ENCODE measurements around the gene NHLRC4. TPM values are rescaled to one million over a fixed set of nuclear protein-coding genes. Genes with fewer than 3 reads are reported as not detected.
A peak's percentile ranks its signal among the peaks of the same experiment; 100 is the strongest.

Gene NHLRC4
- total and polyA plus RNA-seq, 4 donors = 0.17 to 7.0 (median 0.25) TPM; not detected in 1

GRCh38 chr16:595942-596735, 29.3 kb downstream of the NHLRC4 start:
- Histone ChIP-seq H3K36me3 (ENCODE audit: control insufficient read depth in 4 of 4, insufficient read depth in 3 of 4, low read depth in 1 of 4, low read length in 3 of 4) (peaks cover 0 to 4% (median 2%) of the 10 kb centered on the region in 4 donors), H3K27ac (ENCODE audit: low read depth in 1 of 2, low read length in 2 of 2) (peak overlapping the region; percentile 42 to 92), H3K9me3 (ENCODE audit: control insufficient read depth in 4 of 4, low read length in 3 of 4) (no peaks in the 10 kb centered on the region), H3K4me3 (ENCODE audit: low read depth in 1 of 3, low read length in 3 of 3) (no peak overlapping the region), H3K4me1 (ENCODE audit: control insufficient read depth in 4 of 4, insufficient read depth in 4 of 4, low read length in 3 of 4) (peaks cover 24 to 66% (median 56%) of the 10 kb centered on the region in 4 donors), H3K9ac (ENCODE audit: low read depth in 1 of 2, low read length in 2 of 2) (no peak overlapping the region), H3K27me3 (ENCODE audit: control insufficient read depth in 4 of 4, insufficient read depth in 4 of 4, low read length in 3 of 4) (no peaks in the 10 kb centered on the region)
- DNase-seq (ENCODE audit: low spot score) = no peak
- peak in 1 of 2 donors; percentile 48 for TF ChIP-seq JUND (IDR thresholded peaks at IDR 0.05)
- TF ChIP-seq HNF4A (conservative IDR thresholded peaks at IDR 0.05) = peak in 1 of 2 donors; percentile 81
- peak in 1 of 2 donors; percentile 85 for TF ChIP-seq RXRA (IDR thresholded peaks at IDR 0.05)
- TF ChIP-seq, protein P1, sequence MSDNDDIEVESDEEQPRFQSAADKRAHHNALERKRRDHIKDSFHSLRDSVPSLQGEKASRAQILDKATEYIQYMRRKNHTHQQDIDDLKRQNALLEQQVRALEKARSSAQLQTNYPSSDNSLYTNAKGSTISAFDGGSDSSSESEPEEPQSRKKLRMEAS (IDR thresholded peaks at IDR 0.05) = peak; percentile 55
- TF ChIP-seq, protein P2, sequence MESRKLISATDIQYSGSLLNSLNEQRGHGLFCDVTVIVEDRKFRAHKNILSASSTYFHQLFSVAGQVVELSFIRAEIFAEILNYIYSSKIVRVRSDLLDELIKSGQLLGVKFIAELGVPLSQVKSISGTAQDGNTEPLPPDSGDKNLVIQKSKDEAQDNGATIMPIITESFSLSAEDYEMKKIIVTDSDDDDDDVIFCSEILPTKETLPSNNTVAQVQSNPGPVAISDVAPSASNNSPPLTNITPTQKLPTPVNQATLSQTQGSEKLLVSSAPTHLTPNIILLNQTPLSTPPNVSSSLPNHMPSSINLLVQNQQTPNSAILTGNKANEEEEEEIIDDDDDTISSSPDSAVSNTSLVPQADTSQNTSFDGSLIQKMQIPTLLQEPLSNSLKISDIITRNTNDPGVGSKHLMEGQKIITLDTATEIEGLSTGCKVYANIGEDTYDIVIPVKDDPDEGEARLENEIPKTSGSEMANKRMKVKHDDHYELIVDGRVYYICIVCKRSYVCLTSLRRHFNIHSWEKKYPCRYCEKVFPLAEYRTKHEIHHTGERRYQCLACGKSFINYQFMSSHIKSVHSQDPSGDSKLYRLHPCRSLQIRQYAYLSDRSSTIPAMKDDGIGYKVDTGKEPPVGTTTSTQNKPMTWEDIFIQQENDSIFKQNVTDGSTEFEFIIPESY (IDR thresholded peaks at IDR 0.05) = no peak
- no peak for TF ChIP-seq SP1 (IDR thresholded peaks at IDR 0.05)
- TF ChIP-seq NR2F2 (IDR thresholded peaks at IDR 0.05) = no peak
- TF ChIP-seq FOXA1 (IDR thresholded peaks at IDR 0.05) = no peak
- TF ChIP-seq FOXA2 (IDR thresholded peaks at IDR 0.05) = peak; percentile 55
- peak in 1 of 2 donors; percentile 36 for TF ChIP-seq GABPA (IDR thresholded peaks at IDR 0.05 in 1 of 2, conservative IDR thresholded peaks at IDR 0.05 in 1 of 2)
- TF ChIP-seq EGR1 (IDR thresholded peaks at IDR 0.05; ENCODE audit: low read depth in 2 of 2) = no peak
- TF ChIP-seq YY1 (IDR thresholded peaks at IDR 0.05) = peak; percentile 88
- no peak for TF ChIP-seq TAF1 (conservative IDR thresholded peaks at IDR 0.05)
- peak in 1 of 2 donors; percentile 23 for TF ChIP-seq RAD21 (IDR thresholded peaks at IDR 0.05)
- no peak for TF ChIP-seq HNF4G (IDR thresholded peaks at IDR 0.05)
- no peak for TF ChIP-seq ATF3 (IDR thresholded peaks at IDR 0.05)
- TF ChIP-seq REST (IDR thresholded peaks at IDR 0.05) = peak; percentile 24
- TF ChIP-seq CTCF (IDR thresholded peaks at IDR 0.05; ENCODE audit: low read depth, low read length, missing input control) = no peak
- WGBS = 74% methylated on average over 34 of the region's 34 CpGs

Data from liver (tissue), 9 donors.